ENCODE results near the gene UQCRFS1. TPM values are rescaled to one million over a fixed set of nuclear protein-coding genes. Genes with fewer than 3 reads are reported as not detected.

UQCRFS1 gene
- 10 to 100 TPM; 36.6 to 89.2 (median 80.4) TPM for polyA plus RNA-seq
- long read RNA-seq, donor 1, transcript UQCRFS1-201 (2 exons, 3,475 nt), result major isoform, 181 of 181 reads
- long read RNA-seq, donor 1, partial matches to known transcripts, result 0 of 181 reads
- long read RNA-seq, donor 1, other reads (novel, unspliced or antisense), result 0 of 181 reads
- long read RNA-seq, donor 2, transcript UQCRFS1-201 (2 exons, 3,475 nt), result major isoform, 54 of 68 reads
- long read RNA-seq, donor 2, partial matches to known transcripts, result 14 of 68 reads
- long read RNA-seq, donor 2, other reads (novel, unspliced or antisense), result 0 of 68 reads
- long read RNA-seq, donor 3, transcript UQCRFS1-201 (2 exons, 3,475 nt), result major isoform, 83 of 83 reads
- long read RNA-seq, donor 3, partial matches to known transcripts, result 0 of 83 reads
- long read RNA-seq, donor 3, other reads (novel, unspliced or antisense), result 0 of 83 reads
- long read RNA-seq, donor 4, result 0 reads
- long read RNA-seq, donor 5, transcript UQCRFS1-201 (2 exons, 3,475 nt), result major isoform, 30 of 30 reads
- long read RNA-seq, donor 5, partial matches to known transcripts, result 0 of 30 reads
- long read RNA-seq, donor 5, other reads (novel, unspliced or antisense), result 0 of 30 reads
- long read RNA-seq, donor 6, transcript UQCRFS1-201 (2 exons, 3,475 nt), result major isoform, 70 of 70 reads
- long read RNA-seq, donor 6, partial matches to known transcripts, result 0 of 70 reads
- long read RNA-seq, donor 6, other reads (novel, unspliced or antisense), result 0 of 70 reads
- long read RNA-seq, donor 7, transcript UQCRFS1-201 (2 exons, 3,475 nt), result major isoform, 343 of 343 reads
- long read RNA-seq, donor 7, partial matches to known transcripts, result 0 of 343 reads
- long read RNA-seq, donor 7, other reads (novel, unspliced or antisense), result 0 of 343 reads
- long read RNA-seq, donor 8, transcript UQCRFS1-201 (2 exons, 3,475 nt), result major isoform, 13 of 13 reads
- long read RNA-seq, donor 8, partial matches to known transcripts, result 0 of 13 reads
- long read RNA-seq, donor 8, other reads (novel, unspliced or antisense), result 0 of 13 reads
- long read RNA-seq, donor 9, transcript UQCRFS1-201 (2 exons, 3,475 nt), result major isoform, 18 of 18 reads
- long read RNA-seq, donor 9, partial matches to known transcripts, result 0 of 18 reads
- long read RNA-seq, donor 9, other reads (novel, unspliced or antisense), result 0 of 18 reads
- long read RNA-seq, donor 10, transcript UQCRFS1-201 (2 exons, 3,475 nt), result major isoform, 107 of 107 reads
- long read RNA-seq, donor 10, partial matches to known transcripts, result 0 of 107 reads
- long read RNA-seq, donor 10, other reads (novel, unspliced or antisense), result 0 of 107 reads

- FAIRE-seq (no peak), DNase-seq (peak; percentile 95 to 97)
- H3K27ac ChIP-seq (ENCODE audit: low read depth in 1 of 3, low read length in 2 of 3), result peak within 1 kb of the TSS; percentile 84 to 97 (median 87)
- no peaks in the 10 kb centered on the region for H3K36me3 ChIP-seq (ENCODE audit: control insufficient read depth in 3 of 3, insufficient read depth in 2 of 3, low read depth in 1 of 3, low read length in 3 of 3)
- peaks cover 0 to 8% (median 0%) of the 10 kb centered on the region in 3 donors for H3K4me1 ChIP-seq (ENCODE audit: control insufficient read depth in 3 of 3, insufficient read depth in 2 of 3, low read depth in 1 of 3, low read length in 2 of 3)
- H3K27me3 ChIP-seq (ENCODE audit: control insufficient read depth in 3 of 3, insufficient read depth in 3 of 3, low read length in 3 of 3), result no peaks in the 10 kb centered on the region
- 1% methylated on average over 64 to 92 of the region's 95 CpGs for WGBS, 3 donors
- peak within 1 kb of the TSS; percentile 80 to 100 (median 82) for H3K4me3 ChIP-seq (ENCODE audit: low read depth in 1 of 3, low read length in 3 of 3)
- no peaks in the 10 kb centered on the region for H3K9me3 ChIP-seq (ENCODE audit: control insufficient read depth in 2 of 2, insufficient read depth in 1 of 2, low read depth in 1 of 2, low read length in 1 of 2)
Observed at GRCh38 chr19:29212648-29213573, at the start of gene UQCRFS1. UQCRFS1 (minus strand) TSS chr19:29213151; CDS start chr19:29213118, 33 bp downstream.

- Histone ChIP-seq H3K9me3 (ENCODE audit: control insufficient read depth in 2 of 2, insufficient read depth in 1 of 2, low read depth in 1 of 2, low read length in 1 of 2) (no peaks in the 10 kb centered on the region), H3K36me3 (ENCODE audit: control insufficient read depth in 3 of 3, insufficient read depth in 2 of 3, low read depth in 1 of 3, low read length in 3 of 3) (no peaks in the 10 kb centered on the region), H3K4me1 (ENCODE audit: control insufficient read depth in 3 of 3, insufficient read depth in 2 of 3, low read depth in 1 of 3, low read length in 2 of 3) (no peaks in the 10 kb centered on the region), H3K27ac (ENCODE audit: low read depth in 1 of 3, low read length in 2 of 3) (no peak overlapping the region), H3K4me3 (ENCODE audit: low read depth in 1 of 3, low read length in 3 of 3) (no peak overlapping the region), H3K27me3 (ENCODE audit: control insufficient read depth in 3 of 3, insufficient read depth in 3 of 3, low read length in 3 of 3) (no peaks in the 10 kb centered on the region)
- 43 to 66% (median 49%) methylated on average over 2 of the region's 2 CpGs for WGBS, 3 donors
- FAIRE-seq (no peak), DNase-seq (no peak)
Observed at GRCh38 chr19:29262085-29262484, 49.1 kb upstream of the UQCRFS1 start.

GRCh38 chr19:29260477-29261317, 47.7 kb upstream of the UQCRFS1 start:
- FAIRE-seq, result no peak

DNA sequence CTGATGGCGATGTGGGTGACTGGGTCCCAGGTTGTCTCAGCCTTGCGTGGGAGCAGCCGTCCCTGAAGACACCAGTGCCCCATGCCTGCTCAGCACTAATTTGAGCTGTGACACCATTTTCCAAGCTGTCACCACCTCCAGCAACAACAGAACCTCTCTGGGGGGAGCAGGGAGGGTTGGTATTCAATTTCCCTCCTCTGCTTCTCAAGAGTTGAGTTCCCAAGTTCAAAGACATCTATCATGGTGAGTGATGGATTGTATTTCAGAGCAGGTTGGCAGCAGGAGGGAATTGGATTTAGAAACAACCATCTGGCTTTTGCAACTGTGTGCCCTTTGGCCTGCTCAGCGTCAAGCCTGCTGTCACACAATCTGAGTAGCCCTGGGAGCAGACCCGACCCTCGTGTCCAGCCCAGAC, 46.9 kb upstream of the UQCRFS1 start:
- Histone ChIP-seq H3K4me1 (ENCODE audit: control insufficient read depth in 3 of 3, insufficient read depth in 2 of 3, low read depth in 1 of 3, low read length in 2 of 3) (no peaks in the 10 kb centered on the region), H3K27ac (ENCODE audit: low read depth in 1 of 3, low read length in 2 of 3) (no peak overlapping the region), H3K9me3 (ENCODE audit: control insufficient read depth in 2 of 2, insufficient read depth in 1 of 2, low read depth in 1 of 2, low read length in 1 of 2) (no peaks in the 10 kb centered on the region), H3K36me3 (ENCODE audit: control insufficient read depth in 3 of 3, insufficient read depth in 2 of 3, low read depth in 1 of 3, low read length in 3 of 3) (no peaks in the 10 kb centered on the region), H3K27me3 (ENCODE audit: control insufficient read depth in 3 of 3, insufficient read depth in 3 of 3, low read length in 3 of 3) (no peaks in the 10 kb centered on the region), H3K4me3 (ENCODE audit: low read depth in 1 of 3, low read length in 3 of 3) (no peak overlapping the region)
- FAIRE-seq (no peak), DNase-seq (no peak)
- WGBS, 3 donors, result 55 to 70% (median 68%) methylated on average over 6 of the region's 6 CpGs

More at GRCh38 chr19:29260477-29261317, 47.7 kb upstream of the UQCRFS1 start:
- no peaks in the 10 kb centered on the region for H3K9me3 ChIP-seq (ENCODE audit: control insufficient read depth in 2 of 2, insufficient read depth in 1 of 2, low read depth in 1 of 2, low read length in 1 of 2)
- WGBS, 3 donors, result 76 to 81% (median 77%) methylated on average over 5 of the region's 5 CpGs
- peak; percentile 5 to 24 for DNase-seq
- H3K27me3 ChIP-seq (ENCODE audit: control insufficient read depth in 3 of 3, insufficient read depth in 3 of 3, low read length in 3 of 3), result no peaks in the 10 kb centered on the region
- H3K36me3 ChIP-seq (ENCODE audit: control insufficient read depth in 3 of 3, insufficient read depth in 2 of 3, low read depth in 1 of 3, low read length in 3 of 3), result no peaks in the 10 kb centered on the region
- H3K4me3 ChIP-seq (ENCODE audit: low read depth in 1 of 3, low read length in 3 of 3), result no peak overlapping the region
- no peaks in the 10 kb centered on the region for H3K4me1 ChIP-seq (ENCODE audit: control insufficient read depth in 3 of 3, insufficient read depth in 2 of 3, low read depth in 1 of 3, low read length in 2 of 3)
- no peak overlapping the region for H3K27ac ChIP-seq (ENCODE audit: low read depth in 1 of 3, low read length in 2 of 3)

DNA sequence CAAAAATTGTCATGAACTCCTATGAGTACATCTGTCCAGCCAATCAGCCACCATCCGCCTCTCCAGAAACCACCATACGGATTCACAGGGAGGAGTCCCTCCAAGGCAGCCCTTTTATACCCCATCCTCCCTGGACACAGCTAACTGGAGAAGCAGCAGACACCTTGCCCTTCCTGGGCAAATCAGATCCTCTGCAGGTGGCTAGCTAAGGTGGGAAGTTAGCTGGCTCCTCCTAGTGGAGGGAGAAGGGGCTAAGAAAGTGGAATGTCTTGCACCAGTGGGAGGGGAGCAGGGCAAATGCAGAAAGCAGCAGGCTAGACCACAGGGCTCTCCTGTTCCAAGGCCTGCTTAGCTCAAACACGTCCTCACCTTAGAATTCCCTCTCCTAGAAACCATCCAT, 46.2 kb upstream of the UQCRFS1 start:
- H3K27ac ChIP-seq (ENCODE audit: low read depth in 1 of 3, low read length in 2 of 3), result no peak overlapping the region
- H3K36me3 ChIP-seq (ENCODE audit: control insufficient read depth in 3 of 3, insufficient read depth in 2 of 3, low read depth in 1 of 3, low read length in 3 of 3), result no peaks in the 10 kb centered on the region
- H3K4me3 ChIP-seq (ENCODE audit: low read depth in 1 of 3, low read length in 3 of 3), result no peak overlapping the region
- WGBS, 3 donors, result 85 to 91% (median 88%) methylated on average over 3 of the region's 3 CpGs
- no peaks in the 10 kb centered on the region for H3K4me1 ChIP-seq (ENCODE audit: control insufficient read depth in 3 of 3, insufficient read depth in 2 of 3, low read depth in 1 of 3, low read length in 2 of 3)
- H3K27me3 ChIP-seq (ENCODE audit: control insufficient read depth in 3 of 3, insufficient read depth in 3 of 3, low read length in 3 of 3), result no peaks in the 10 kb centered on the region
- no peaks in the 10 kb centered on the region for H3K9me3 ChIP-seq (ENCODE audit: control insufficient read depth in 2 of 2, insufficient read depth in 1 of 2, low read depth in 1 of 2, low read length in 1 of 2)
- FAIRE-seq, result no peak
- no peak for DNase-seq

- no peak for DNase-seq
- no peak for FAIRE-seq
- no peaks in the 10 kb centered on the region for H3K27me3 ChIP-seq (ENCODE audit: control insufficient read depth in 3 of 3, insufficient read depth in 3 of 3, low read length in 3 of 3)
- 45 to 55% (median 46%) methylated on average over 2 of the region's 2 CpGs for WGBS, 3 donors
- H3K9me3 ChIP-seq (ENCODE audit: control insufficient read depth in 2 of 2, insufficient read depth in 1 of 2, low read depth in 1 of 2, low read length in 1 of 2), result no peaks in the 10 kb centered on the region
- H3K4me3 ChIP-seq (ENCODE audit: low read depth in 1 of 3, low read length in 3 of 3), result no peak overlapping the region
- H3K27ac ChIP-seq (ENCODE audit: low read depth in 1 of 3, low read length in 2 of 3), result no peak overlapping the region
- no peaks in the 10 kb centered on the region for H3K4me1 ChIP-seq (ENCODE audit: control insufficient read depth in 3 of 3, insufficient read depth in 2 of 3, low read depth in 1 of 3, low read length in 2 of 3)
- H3K36me3 ChIP-seq (ENCODE audit: control insufficient read depth in 3 of 3, insufficient read depth in 2 of 3, low read depth in 1 of 3, low read length in 3 of 3), result no peaks in the 10 kb centered on the region
Observed at GRCh38 chr19:29256516-29256915, 43.6 kb upstream of the UQCRFS1 start.

DNA sequence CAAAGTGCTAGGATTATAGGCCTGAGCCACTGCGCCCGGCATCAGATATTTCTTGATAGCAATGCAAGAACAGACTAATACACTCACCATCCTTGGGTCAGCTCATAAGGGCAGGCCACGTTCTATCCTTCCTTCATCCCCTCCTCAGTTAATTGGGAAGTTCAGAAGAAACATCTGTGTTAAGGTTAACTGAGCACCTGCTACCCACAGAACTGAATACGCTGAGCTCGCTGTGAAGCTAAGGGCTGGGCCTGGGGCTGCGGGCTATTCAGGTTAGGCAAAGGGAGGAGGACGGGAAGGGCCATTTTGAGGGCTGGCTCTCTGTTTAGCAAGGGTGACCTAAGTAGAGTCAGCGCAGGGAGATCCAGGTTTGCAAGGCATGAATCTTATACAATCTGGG, 43.0 kb upstream of the UQCRFS1 start:
- no peak for DNase-seq
- 90 to 93% (median 92%) methylated on average over 8 of the region's 8 CpGs for WGBS, 3 donors
- Histone ChIP-seq H3K27me3 (ENCODE audit: control insufficient read depth in 3 of 3, insufficient read depth in 3 of 3, low read length in 3 of 3) (no peaks in the 10 kb centered on the region), H3K36me3 (ENCODE audit: control insufficient read depth in 3 of 3, insufficient read depth in 2 of 3, low read depth in 1 of 3, low read length in 3 of 3) (no peaks in the 10 kb centered on the region), H3K27ac (ENCODE audit: low read depth in 1 of 3, low read length in 2 of 3) (no peak overlapping the region), H3K4me1 (ENCODE audit: control insufficient read depth in 3 of 3, insufficient read depth in 2 of 3, low read depth in 1 of 3, low read length in 2 of 3) (no peaks in the 10 kb centered on the region), H3K9me3 (ENCODE audit: control insufficient read depth in 2 of 2, insufficient read depth in 1 of 2, low read depth in 1 of 2, low read length in 1 of 2) (no peaks in the 10 kb centered on the region), H3K4me3 (ENCODE audit: low read depth in 1 of 3, low read length in 3 of 3) (no peak overlapping the region)
- no peak for FAIRE-seq
